Right lung (tissue), 5 donors: ENCODE data around the gene POLR3GL. TPM values are rescaled to one million over a fixed set of nuclear protein-coding genes. Genes with fewer than 3 reads are reported as not detected.
A peak's percentile ranks its signal among the peaks of the same experiment; 100 is the strongest.

Experiments used
- DNase-seq, 2 donors: peaks; one replicate each; pipeline ENCODE4 v3.0.0-alpha.2; 2013
- polyA plus RNA-seq, 5 donors: library from polyadenylated mRNA; unstranded; fragments of 120-200 nt; gene quantifications; one replicate each; pipeline versions ENCODE4 v1.2.1 to v1.2.3, GENCODE V29; 2013; ENCODE audit warnings: inconsistent platforms in 1 of 5, low replicate concordance in 1 of 5; ENCODE audit not compliant: insufficient read length in 5 of 5, insufficient read depth in 1 of 5

The POLR3GL gene
- polyA plus RNA-seq, 5 donors = 42.3 to 54.6 (median 45.7) TPM

GRCh38 chr1:145988773-145989172 lies 24.3 kb downstream of the POLR3GL start:
- DNase-seq = no peak

- DNase-seq = no peak
Measured at GRCh38 chr1:145990249-145990855, 25.9 kb downstream of the POLR3GL start.

GRCh38 chr1:145991735-145992412 lies 27.4 kb downstream of the POLR3GL start:
- DNase-seq = no peak

- DNase-seq = no peak
Measured at GRCh38 chr1:145992502-145992936, 28.0 kb downstream of the POLR3GL start.

GRCh38 chr1:145992958-145993617 lies 28.6 kb downstream of the POLR3GL start:
- no peak for DNase-seq

GRCh38 chr1:145993618-145994390 lies 29.3 kb downstream of the POLR3GL start:
- no peak for DNase-seq

GRCh38 chr1:145994391-145995120 lies 30.1 kb downstream of the POLR3GL start:
- no peak for DNase-seq

GRCh38 chr1:145995148-145995881 lies 30.8 kb downstream of the POLR3GL start:
- no peak for DNase-seq

GRCh38 chr1:145995964-145996432 lies 31.5 kb downstream of the POLR3GL start:
- no peak for DNase-seq

- peak; percentile 98 to 99 for DNase-seq
Measured at GRCh38 chr1:145996433-145997015, 32.0 kb downstream of the POLR3GL start, which contains the start of gene TXNIP. Gene TXNIP (minus strand): TSS chr1:145996579. CDS start chr1:145996266, 313 bp downstream.

GRCh38 chr1:145997016-145997717 lies 32.7 kb downstream of the POLR3GL start:
- no peak for DNase-seq

GRCh38 chr1:145997718-145998023 lies 33.2 kb downstream of the POLR3GL start:
- DNase-seq = no peak

- DNase-seq = no peak
Measured at GRCh38 chr1:145999321-146000024, 35.0 kb downstream of the POLR3GL start.

GRCh38 chr1:146001709-146002108 lies 37.2 kb downstream of the POLR3GL start:
- DNase-seq = no peak

- DNase-seq = no peak
Measured at GRCh38 chr1:146007489-146008133, 43.1 kb downstream of the POLR3GL start.

GRCh38 chr1:146010126-146010738 lies 45.7 kb downstream of the POLR3GL start:
- DNase-seq = no peak

- DNase-seq = no peak
Measured at GRCh38 chr1:146012703-146013558, 48.4 kb downstream of the POLR3GL start.
